HG03139 (cell line): ENCODE results near the gene RNASET2.
A peak's percentile ranks its signal among the peaks of the same experiment; 100 is the strongest.

Source experiments
- ATAC-seq: cut with Tn5 transposase; IDR thresholded peaks from one replicate; pipeline ENCODE4 v1.9.1; 2021; ENCODE audit not compliant: unreplicated experiment

Gene RNASET2

GRCh38 chr6:166970776-166971175 is 14.4 kb upstream of the RNASET2 start:
- no peak for ATAC-seq

- ATAC-seq: no peak
Measured at GRCh38 chr6:166970091-166970490, 13.7 kb upstream of the RNASET2 start.

GRCh38 chr6:166969390-166970002 is 13.1 kb upstream of the RNASET2 start:
- no peak for ATAC-seq

- no peak for ATAC-seq
Measured at GRCh38 chr6:166966268-166966667, 9.9 kb upstream of the RNASET2 start.

GRCh38 chr6:166960609-166960978 is 4.2 kb upstream of the RNASET2 start:
- ATAC-seq: no peak

- ATAC-seq: no peak
Measured at GRCh38 chr6:166959911-166960608, 3.7 kb upstream of the RNASET2 start.

GRCh38 chr6:166958926-166959861 is 2.8 kb upstream of the RNASET2 start:
- ATAC-seq: no peak

- no peak for ATAC-seq
Measured at GRCh38 chr6:166957805-166958076, 1.4 kb upstream of the RNASET2 start.

- peak; percentile 37 for ATAC-seq
Measured at GRCh38 chr6:166957087-166957804, 896 bp upstream of the RNASET2 start.

GRCh38 chr6:166955865-166956443 is 396 bp downstream of the RNASET2 start:
- ATAC-seq: peak; percentile 1

GRCh38 chr6:166955121-166955864 is 1.1 kb downstream of the RNASET2 start:
- no peak for ATAC-seq

GRCh38 chr6:166954118-166954713 is 2.1 kb downstream of the RNASET2 start:
- ATAC-seq: no peak

GRCh38 chr6:166952567-166953486 is 3.5 kb downstream of the RNASET2 start:
- ATAC-seq: no peak

GRCh38 chr6:166952121-166952520 is 4.2 kb downstream of the RNASET2 start:
- ATAC-seq: no peak

GRCh38 chr6:166951670-166952060 is 4.7 kb downstream of the RNASET2 start:
- ATAC-seq: no peak

- ATAC-seq: peak; percentile 92
Measured at GRCh38 chr6:166950892-166951669, 5.3 kb downstream of the RNASET2 start.

- peak; percentile 27 for ATAC-seq
Measured at GRCh38 chr6:166950443-166950821, 5.9 kb downstream of the RNASET2 start.
